NK-92 (cell line): ENCODE data around the gene UBXN2A.
"Not testable (repeated sequence)": the region's sequence is repeated elsewhere in the genome, so short reads cannot be mapped to it uniquely, and the experiment has no call there.

Experiments
- DNase-seq: peaks from one replicate; lab custom pipeline; 2025; ENCODE audit not compliant: unreplicated experiment; lab: John Stamatoyannopoulos, UW

Gene UBXN2A

DNA sequence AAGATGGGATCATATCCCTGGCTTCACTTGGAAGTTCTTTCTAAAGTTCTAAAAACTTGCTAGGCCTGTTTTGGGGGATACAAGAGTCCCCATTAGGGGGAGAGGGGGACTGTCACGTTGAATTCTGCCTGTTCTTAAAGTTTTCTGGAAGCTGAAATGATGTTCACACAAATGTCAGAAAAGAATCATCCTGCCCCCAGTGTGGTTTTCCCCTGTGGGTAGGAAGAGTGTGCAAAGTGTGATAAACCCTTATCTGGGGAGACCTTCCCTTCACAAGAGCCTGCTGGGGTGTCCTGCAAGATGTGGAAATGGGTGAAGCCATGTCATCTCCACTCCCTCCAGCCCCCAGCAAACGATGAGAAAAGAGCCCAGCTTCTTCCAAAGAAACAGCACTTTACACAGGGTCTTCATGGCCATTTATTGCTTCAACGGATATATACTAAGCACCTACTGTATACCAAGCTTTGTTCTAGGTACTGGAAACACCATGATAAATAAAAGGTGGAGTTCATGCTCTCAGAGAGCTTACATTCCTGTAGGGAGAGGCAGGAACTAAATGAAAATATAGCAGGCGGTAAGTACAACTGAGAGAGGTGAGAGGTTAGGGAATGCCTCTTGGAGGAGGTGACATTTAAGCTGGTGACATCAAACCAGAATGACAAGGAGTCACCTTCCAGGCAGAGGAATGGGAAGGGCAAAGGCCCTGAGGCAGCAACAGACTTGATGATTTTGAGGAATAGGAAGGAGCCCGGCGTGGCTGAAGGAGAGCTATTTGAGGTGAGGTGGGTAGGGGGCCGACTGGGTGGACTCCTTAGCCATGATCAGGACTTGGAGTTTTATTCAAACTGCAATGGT, 71.2 kb downstream of the UBXN2A start:
- no peak for DNase-seq

GRCh38 chr2:24012521-24013188, 72.4 kb downstream of the UBXN2A start:
- no peak for DNase-seq

DNA sequence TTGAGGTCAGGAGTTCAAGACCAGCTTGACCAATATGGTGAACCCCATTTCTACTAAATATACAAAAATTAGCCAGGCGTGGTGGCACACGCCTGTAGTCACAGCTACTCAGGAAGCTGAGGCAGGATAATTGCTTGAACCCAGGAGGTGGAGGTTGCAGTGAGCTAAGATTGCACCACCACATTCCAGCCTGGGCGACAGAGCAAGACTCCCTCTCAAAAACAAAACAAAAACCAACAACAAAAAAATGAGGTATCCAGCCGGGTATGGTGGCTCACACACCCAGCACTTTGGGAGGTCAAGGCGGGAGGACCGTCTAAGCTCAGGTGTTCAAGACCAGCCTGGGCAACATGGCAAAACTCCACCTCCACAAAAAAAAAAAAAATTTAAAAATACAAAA, 74.6 kb downstream of the UBXN2A start:
- DNase-seq: not testable (repeated sequence)

- DNase-seq: no peak
These were observed 75.5 kb downstream of the UBXN2A start for GRCh38 chr2:24015562-24016375.

GRCh38 chr2:24016376-24016761, 76.1 kb downstream of the UBXN2A start:
- no peak for DNase-seq

DNA sequence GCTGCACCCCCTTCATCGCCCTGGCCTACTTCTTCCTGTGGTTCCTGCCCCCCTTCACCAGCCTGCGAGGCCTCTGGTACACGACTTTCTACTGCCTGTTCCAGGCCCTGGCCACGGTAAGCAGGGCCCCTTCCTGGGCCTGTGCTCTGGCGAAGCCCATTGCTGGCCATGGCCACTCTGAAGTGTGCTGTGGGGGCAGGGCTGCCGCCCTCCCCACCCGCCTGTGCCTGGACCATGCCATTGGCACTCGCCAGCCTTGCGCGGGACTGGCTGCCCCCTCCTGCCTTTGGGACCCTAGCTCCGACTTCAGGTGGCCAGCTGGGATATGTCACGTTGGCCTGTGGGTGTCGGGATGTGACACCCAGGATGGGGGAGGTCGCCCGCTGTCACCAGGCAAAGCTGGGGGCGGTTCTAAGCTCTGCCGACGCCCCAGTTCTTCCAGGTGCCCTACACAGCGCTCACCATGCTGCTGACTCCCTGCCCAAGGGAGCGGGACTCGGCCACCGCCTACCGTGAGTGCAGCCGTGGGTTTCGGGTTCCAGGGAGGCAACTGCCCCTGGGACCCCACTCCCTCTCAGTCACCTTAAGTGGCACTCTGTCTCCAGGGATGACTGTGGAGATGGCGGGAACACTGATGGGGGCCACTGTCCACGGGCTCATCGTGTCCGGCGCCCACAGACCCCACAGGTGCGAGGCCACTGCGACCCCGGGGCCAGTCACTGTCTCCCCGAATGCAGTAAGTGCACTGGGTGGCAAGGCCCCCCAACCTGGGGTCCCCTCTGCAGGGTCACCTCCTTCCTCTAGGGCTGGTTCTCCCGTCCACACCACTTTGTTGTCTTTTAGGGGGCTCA, 76.8 kb downstream of the UBXN2A start:
- DNase-seq: no peak

DNA sequence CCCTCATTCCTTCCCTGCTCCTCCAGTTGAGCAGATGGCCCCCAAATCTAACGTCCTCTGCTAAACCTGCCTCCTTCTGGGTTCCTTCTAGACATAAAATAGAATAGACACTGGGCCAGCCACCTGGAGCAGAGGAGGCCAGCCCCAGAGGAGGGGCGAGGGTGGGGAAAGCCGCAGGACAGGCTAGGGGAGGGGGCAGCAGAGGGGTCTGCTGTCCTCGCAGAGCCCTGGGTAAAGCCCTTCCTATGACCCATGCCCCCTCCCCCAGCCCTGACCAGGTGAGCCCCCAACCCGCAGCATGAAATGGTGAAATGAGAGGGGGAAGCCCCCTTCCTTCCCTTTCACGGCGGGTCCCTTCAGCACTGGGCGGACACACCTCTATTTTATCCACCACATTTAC, 77.4 kb downstream of the UBXN2A start:
- DNase-seq: no peak

DNA sequence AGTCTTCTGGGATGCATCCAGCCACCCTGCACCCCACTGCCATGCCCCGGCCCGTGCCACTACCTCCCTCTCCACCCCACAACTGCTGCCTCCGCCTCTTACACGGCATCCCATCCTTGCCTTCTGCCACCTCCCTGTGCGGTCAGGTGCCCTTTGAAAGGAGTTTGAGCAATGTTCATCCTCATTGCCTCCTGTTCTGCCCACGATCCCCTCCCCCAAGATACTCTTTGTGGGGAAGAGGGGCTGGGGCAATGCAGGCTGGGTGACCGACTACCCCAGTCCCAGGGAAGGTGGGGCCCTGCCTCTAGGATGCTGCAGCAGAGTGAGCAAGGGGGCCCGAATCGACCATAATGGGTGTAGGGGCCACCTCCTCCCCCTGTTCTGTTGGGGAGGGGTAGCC, 78.0 kb downstream of the UBXN2A start:
- no peak for DNase-seq

- DNase-seq: no peak
These were observed 79.5 kb downstream of the UBXN2A start for GRCh38 chr2:24019729-24020128.

DNA sequence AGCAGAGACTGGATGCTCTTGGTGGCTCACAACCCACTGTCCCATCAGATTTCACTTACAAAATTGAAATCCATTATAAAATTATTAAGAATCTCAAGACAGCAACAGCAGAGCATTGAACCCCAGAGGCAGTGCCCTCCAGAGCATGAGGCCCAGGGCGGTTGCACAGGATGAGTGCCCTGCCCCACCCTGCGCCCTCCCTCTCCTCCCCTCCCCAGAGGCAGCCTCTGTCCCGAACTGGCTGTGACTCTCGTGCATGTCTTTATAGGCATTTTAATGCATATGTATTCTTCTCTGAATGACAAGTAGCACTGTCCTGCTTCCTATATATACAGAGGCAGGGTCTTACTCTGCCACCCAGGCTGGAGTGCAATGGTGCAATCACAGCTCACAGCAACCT, 80.0 kb downstream of the UBXN2A start:
- no peak for DNase-seq

GRCh38 chr2:24021122-24021998, 81.1 kb downstream of the UBXN2A start:
- no peak for DNase-seq

DNA sequence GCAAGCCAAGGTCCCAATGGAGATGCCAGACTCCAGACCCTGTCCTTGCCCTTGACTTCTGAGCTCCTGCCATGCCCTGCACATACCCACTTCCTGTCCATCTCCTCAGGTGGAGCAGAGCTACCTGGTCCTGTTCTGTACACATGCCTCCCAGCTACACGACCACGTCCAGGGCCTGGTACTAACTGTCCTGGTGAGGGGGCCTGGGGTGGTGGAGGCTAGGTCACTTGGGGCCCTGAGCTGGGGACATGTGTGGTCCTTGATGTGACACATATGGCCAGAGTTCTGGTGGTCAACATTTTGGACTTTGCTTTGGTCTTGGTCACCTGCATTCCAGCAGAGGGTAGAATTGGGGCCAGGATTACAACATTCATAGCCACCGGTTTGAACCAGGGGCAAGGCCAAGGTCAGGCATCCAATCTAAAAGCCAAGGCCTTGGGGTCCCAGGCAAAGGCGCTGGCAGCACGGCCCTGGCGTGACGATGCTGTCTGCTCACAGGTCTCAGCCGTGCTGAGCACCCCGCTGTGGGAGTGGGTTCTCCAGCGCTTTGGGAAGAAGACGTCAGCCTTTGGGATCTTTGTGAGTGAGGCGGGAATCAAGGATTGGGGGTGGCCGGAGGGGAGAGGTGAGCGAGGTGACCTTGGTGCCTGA, 82.2 kb downstream of the UBXN2A start:
- DNase-seq: no peak

DNA sequence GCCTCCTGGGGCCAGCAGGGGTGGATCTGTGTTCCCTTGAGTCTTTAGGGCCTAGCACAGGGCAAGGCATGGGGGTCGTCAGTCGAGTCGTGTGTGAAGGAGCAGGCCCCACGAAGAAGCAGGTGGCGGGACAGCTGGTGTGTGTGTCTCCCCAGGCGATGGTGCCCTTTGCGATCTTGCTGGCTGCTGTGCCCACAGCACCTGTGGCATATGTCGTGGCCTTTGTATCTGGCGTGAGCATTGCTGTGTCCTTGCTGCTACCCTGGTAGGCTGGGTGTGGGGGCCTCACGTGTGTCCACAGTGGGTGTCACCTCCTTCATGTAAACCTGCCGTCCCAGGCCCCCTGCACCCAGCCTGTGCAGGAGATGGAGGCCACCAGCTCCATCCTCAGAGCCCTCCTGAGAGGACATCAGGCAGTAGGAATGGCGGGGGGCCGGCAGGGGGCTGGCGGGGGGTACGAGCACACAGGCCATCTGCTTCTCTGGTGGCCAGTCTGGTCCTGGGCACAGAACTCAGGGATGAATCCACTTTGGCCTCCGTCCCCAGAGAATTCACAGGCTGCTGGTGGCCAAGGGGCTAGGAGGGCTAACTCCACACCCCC, 82.8 kb downstream of the UBXN2A start:
- DNase-seq: no peak

GRCh38 chr2:24024018-24024417, 83.8 kb downstream of the UBXN2A start:
- DNase-seq: no peak

- DNase-seq: no peak
These were observed 84.9 kb downstream of the UBXN2A start for GRCh38 chr2:24024996-24025663.

- no peak for DNase-seq
These were observed 86.0 kb downstream of the UBXN2A start for GRCh38 chr2:24026233-24026632.

GRCh38 chr2:24038786-24039499, 98.7 kb downstream of the UBXN2A start:
- DNase-seq: no peak

GRCh38 chr2:24040511-24040910, 100.2 kb downstream of the UBXN2A start:
- no peak for DNase-seq
